Measurements from ENCODE around the gene SPTB.
A peak's percentile ranks its signal among the peaks of the same experiment; 100 is the strongest.

SPTB gene

DNA sequence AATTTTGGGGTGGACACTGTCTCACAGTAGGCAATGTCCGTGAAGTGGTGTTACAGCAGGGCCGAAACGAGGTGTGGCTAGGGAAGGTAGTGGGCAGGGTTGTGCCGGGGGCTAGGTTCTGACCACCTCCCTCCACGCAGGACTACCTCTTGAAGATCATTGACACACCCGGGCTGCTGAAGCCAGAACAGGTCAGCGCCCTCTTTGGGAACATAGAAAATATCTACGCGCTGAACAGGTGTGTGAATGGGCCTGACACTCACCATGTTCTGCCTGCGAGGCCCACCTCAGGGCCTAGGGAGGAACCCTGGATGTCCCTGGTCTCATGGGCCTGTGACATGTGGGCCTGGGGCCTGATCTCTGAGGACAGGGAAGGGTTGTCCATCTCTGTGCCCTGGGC lies 150.9 kb downstream of the SPTB start:
- DNase-seq (ENCODE audit: low read depth) = no peak
- TF ChIP-seq, protein P1, sequence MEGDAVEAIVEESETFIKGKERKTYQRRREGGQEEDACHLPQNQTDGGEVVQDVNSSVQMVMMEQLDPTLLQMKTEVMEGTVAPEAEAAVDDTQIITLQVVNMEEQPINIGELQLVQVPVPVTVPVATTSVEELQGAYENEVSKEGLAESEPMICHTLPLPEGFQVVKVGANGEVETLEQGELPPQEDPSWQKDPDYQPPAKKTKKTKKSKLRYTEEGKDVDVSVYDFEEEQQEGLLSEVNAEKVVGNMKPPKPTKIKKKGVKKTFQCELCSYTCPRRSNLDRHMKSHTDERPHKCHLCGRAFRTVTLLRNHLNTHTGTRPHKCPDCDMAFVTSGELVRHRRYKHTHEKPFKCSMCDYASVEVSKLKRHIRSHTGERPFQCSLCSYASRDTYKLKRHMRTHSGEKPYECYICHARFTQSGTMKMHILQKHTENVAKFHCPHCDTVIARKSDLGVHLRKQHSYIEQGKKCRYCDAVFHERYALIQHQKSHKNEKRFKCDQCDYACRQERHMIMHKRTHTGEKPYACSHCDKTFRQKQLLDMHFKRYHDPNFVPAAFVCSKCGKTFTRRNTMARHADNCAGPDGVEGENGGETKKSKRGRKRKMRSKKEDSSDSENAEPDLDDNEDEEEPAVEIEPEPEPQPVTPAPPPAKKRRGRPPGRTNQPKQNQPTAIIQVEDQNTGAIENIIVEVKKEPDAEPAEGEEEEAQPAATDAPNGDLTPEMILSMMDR (conservative IDR thresholded peaks at IDR 0.05; ENCODE audit: low read depth, low read length) = no peak
- no peak overlapping the region for H3K4me3 ChIP-seq (ENCODE audit: low read depth, low read length)

DNA sequence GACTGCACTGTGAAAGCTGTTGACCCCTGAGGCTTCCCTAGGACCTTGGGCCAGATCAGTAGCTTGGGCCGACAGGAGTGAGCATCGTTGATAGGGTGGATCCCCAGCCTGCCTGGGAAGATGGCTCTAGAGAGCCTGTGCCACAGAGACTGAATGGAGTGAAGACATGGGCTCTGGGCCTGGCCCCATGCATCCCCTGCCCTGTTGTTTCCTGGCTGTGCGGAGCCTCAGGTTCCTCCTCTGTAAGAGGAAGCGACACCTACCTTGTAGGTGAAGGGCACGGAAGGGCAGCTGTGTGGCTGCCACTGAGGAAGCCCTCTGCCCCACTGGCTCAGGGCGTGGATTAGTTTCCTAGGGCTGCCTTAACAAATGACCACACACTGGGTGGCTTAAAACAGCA lies 151.6 kb downstream of the SPTB start:
- no peak overlapping the region for H3K4me3 ChIP-seq (ENCODE audit: low read depth, low read length)
- no peak for DNase-seq (ENCODE audit: low read depth)
- TF ChIP-seq, protein P1 (conservative IDR thresholded peaks at IDR 0.05; ENCODE audit: low read depth, low read length) = no peak

DNA sequence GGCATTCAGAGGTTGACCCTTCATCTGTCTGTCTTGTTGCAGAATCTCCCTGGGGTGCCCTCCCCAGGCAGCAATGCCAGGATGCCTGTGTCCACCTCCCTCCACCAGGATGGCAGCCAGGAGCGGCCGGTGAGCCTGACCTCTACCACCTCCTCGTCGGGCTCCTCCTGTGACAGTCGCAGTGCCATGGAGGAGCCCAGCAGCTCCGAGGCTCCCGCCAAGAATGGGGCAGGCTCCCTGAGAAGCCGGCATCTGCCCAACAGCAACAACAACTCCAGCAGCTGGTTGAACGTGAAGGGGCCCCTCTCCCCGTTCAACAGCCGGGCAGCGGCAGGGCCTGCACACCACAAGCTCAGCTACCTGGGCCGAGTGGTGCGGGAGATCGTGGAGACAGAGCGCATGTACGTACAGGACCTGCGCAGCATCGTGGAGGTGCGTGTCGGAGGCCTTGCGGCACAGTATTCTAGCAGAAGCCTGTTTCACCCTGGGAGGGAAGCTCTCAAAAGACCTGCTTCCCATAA lies 152.1 kb downstream of the SPTB start:
- no peak for DNase-seq (ENCODE audit: low read depth)
- TF ChIP-seq, protein P1 (conservative IDR thresholded peaks at IDR 0.05; ENCODE audit: low read depth, low read length) = no peak
- no peak overlapping the region for H3K4me3 ChIP-seq (ENCODE audit: low read depth, low read length)

DNA sequence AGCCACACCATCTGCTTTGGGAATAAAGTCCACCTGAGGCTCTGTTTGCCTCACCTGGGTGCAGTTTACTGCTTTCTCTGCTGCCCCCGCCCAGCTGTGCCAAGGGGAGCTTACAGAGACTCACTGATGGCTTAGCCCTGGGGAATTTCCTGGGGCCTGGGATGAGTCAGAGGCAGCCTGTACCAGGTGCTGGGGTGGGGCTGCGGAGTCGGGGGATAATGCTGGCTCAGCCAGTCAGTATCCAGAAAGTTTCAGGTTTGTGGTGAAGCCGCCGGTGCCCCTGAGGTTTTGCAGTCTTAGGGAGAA lies 153.2 kb downstream of the SPTB start:
- DNase-seq (ENCODE audit: low read depth) = peak; percentile 67
- TF ChIP-seq, protein P1 (conservative IDR thresholded peaks at IDR 0.05; ENCODE audit: low read depth, low read length) = no peak
- H3K4me3 ChIP-seq (ENCODE audit: low read depth, low read length) = no peak overlapping the region

DNA sequence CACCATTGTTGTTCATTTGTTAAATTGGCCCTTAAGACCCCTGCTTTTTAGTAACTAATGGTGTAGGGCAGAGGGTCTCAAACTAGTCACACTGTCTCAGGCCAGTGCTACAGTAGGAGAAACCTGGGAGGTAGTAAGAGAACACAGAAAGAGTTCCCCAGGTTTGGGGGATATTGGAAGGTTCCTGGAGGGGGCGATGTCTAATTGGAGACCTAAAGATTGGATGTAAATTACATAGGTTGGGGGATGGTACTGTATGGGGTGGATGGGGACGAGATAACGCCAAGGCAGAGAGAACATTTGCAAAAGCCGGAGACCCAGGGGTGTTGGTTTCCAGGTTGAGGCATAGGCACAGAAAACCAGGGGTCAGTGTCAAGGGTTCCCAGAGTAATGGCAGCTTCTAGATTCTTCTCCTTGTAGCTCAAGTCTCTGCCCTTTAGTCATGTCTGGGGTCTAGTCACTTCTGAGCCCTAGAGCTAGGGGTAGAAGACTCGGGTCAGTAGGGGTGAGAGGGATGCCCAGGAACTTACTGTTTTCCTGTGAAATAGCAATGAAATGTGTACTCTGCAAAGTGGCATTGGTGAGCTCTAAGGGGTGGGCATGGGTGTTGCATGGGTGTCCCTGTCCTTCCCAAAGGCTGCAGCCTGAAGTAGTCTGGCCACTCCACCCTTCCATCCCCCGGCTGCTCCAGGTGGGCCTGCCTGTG lies 153.7 kb downstream of the SPTB start:
- TF ChIP-seq, protein P1 (conservative IDR thresholded peaks at IDR 0.05; ENCODE audit: low read depth, low read length) = peak; percentile 6
- H3K4me3 ChIP-seq (ENCODE audit: low read depth, low read length) = no peak overlapping the region
- DNase-seq (ENCODE audit: low read depth) = no peak

DNA sequence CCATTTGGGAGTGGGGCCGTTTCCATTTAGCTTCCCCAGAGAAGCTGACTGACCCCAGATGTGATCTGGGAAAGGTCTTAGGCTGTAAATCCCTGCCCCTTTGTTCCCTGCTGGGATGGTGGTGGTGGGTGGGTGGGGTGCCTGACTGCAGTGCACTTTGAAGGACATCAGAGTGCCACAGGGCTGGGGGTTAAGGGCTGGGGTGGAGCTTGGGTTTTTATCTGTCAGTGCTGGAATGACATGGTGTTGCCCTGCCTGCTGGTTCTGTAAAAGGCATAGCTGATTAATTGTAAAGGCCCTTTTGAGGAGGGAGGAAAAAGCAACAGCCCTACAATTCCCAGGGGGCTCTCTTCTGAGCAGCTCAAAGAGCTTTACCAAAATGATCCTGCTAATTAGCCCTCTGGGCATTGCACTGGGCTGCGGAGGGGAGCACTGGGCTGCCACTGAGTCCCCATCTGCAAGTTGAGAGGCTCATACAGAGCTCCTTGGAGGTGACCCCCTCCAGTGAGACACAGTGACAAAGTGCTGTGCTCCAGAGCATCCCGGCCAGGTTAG lies 154.4 kb downstream of the SPTB start:
- TF ChIP-seq, protein P1 (conservative IDR thresholded peaks at IDR 0.05; ENCODE audit: low read depth, low read length) = no peak
- DNase-seq (ENCODE audit: low read depth) = no peak

DNA sequence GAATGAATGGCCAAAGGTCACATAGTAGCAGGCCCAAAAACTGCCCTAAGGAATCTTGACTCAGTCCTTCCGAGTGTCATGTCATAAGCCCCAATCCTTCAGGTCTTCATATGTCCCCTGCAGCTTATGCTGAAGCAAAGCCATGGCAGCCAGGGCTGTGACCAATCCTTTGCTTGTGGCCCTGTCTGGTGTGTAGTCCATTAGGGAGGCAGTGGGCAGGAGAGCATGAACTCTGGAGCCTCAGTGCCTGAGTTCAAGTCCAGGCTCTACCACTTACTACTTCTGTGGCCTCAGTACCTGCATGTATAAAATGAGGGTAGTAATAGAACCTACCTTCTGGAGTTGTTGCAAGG lies 155.2 kb downstream of the SPTB start:
- H3K4me3 ChIP-seq (ENCODE audit: low read depth, low read length) = no peak overlapping the region
- TF ChIP-seq, protein P1 (conservative IDR thresholded peaks at IDR 0.05; ENCODE audit: low read depth, low read length) = no peak
- DNase-seq (ENCODE audit: low read depth) = no peak

More for the DNA sequence above, 154.4 kb downstream of the SPTB start:
- H3K4me3 ChIP-seq (ENCODE audit: low read depth, low read length) = no peak overlapping the region

Data from choroid plexus epithelial cell (primary cell).